Calu3 (cell line): Measurements from ENCODE around the gene REPS2. TPM values are rescaled to one million over a fixed set of nuclear protein-coding genes. Genes with fewer than 3 reads are reported as not detected.

Experiments
- BruUV-seq: library from RNA; stranded (reverse); fragments of 400-500 nt; replicated peaks from 2 replicates; lab custom pipeline; 2021; lab: Mats Ljungman, UMichigan
- CTCF ChIA-PET: fragments of 300-600 bp; sonication (Branson Sonifier 250); formaldehyde crosslinking; loops from one replicate; lab custom pipeline; 2022; ENCODE audit warnings: antibody characterized with exemption; lab: Charles Lee
- DNase-seq: peaks from one replicate; pipeline ENCODE4 v3.0.0; 2022
- H3K27ac Mint-ChIP-seq: one replicate; pipeline ENCODE4 v1.8.0; 2022; ENCODE audit warnings: mixed read lengths; ENCODE audit not compliant: unreplicated experiment
- H3K27me3 Mint-ChIP-seq: one replicate; pipeline ENCODE4 v1.8.0; 2022; ENCODE audit warnings: mixed read lengths; ENCODE audit not compliant: unreplicated experiment
- H3K36me3 Mint-ChIP-seq: one replicate; pipeline ENCODE4 v1.8.0; 2022; ENCODE audit warnings: mild to moderate bottlenecking, moderate library complexity, mixed read lengths; ENCODE audit not compliant: insufficient read depth, unreplicated experiment
- H3K4me1 Mint-ChIP-seq: one replicate; pipeline ENCODE4 v1.8.0; 2022; ENCODE audit warnings: mild to moderate bottlenecking, low read depth, mixed read lengths; ENCODE audit not compliant: unreplicated experiment
- H3K4me3 Mint-ChIP-seq: one replicate; pipeline ENCODE4 v1.8.0; 2022; ENCODE audit warnings: mild to moderate bottlenecking, low read depth, moderate library complexity, mixed read lengths; ENCODE audit not compliant: unreplicated experiment
- H3K9me3 Mint-ChIP-seq: one replicate; pipeline ENCODE4 v1.8.0; 2022; ENCODE audit warnings: low read depth, mixed read lengths; ENCODE audit not compliant: unreplicated experiment
- intact Hi-C: fragments of 100-400 bp; cut with micrococcal nuclease; formaldehyde crosslinking; loops from one replicate; pipeline ENCODE4 v1.10.0; 2022; ENCODE audit not compliant: unreplicated experiment
- total RNA-seq: library from RNA; stranded (reverse); gene quantifications from 2 replicates; pipeline ENCODE4 v1.2.3, GENCODE V29; 2022
- TF ChIP-seq, protein P1 (sequence below): fragments of 200-600 bp; IDR thresholded peaks from one replicate; pipeline ENCODE4 v1.8.0; 2022; ENCODE audit warnings: antibody characterized with exemption; ENCODE audit not compliant: unreplicated experiment

The REPS2 gene
- total RNA-seq, 1 experiment from 2014 or later = 14.5 TPM

DNA sequence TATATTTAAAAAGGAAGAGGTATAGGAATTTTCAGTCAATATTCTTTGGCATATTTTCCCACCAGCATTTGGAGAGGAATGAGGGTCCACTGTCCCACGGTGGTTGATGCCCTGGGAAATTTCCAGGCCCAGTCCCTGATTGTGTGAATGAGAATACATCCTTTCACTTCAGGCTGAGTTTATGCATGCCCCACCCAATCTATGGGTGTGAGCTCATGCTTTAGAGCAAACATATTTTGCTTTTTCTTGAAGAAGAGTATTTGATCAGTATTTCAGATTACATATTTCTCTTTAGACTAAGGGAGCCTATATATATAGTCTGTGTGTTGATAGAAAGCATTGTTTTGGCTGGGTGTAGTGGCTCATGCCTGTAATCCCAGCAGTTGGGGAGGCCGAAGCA is 77.2 kb downstream of the REPS2 start:
- no peak for DNase-seq
- TF ChIP-seq, protein P1, sequence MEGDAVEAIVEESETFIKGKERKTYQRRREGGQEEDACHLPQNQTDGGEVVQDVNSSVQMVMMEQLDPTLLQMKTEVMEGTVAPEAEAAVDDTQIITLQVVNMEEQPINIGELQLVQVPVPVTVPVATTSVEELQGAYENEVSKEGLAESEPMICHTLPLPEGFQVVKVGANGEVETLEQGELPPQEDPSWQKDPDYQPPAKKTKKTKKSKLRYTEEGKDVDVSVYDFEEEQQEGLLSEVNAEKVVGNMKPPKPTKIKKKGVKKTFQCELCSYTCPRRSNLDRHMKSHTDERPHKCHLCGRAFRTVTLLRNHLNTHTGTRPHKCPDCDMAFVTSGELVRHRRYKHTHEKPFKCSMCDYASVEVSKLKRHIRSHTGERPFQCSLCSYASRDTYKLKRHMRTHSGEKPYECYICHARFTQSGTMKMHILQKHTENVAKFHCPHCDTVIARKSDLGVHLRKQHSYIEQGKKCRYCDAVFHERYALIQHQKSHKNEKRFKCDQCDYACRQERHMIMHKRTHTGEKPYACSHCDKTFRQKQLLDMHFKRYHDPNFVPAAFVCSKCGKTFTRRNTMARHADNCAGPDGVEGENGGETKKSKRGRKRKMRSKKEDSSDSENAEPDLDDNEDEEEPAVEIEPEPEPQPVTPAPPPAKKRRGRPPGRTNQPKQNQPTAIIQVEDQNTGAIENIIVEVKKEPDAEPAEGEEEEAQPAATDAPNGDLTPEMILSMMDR = no peak
- intact Hi-C loops = no loop called here
- Mint-ChIP-seq H3K4me1 (peaks cover 15% of the 10 kb centered on the region), H3K36me3 (no peaks in the 10 kb centered on the region), H3K27me3 (no peaks in the 10 kb centered on the region), H3K9me3 (no peaks in the 10 kb centered on the region), H3K4me3 (no peak overlapping the region), H3K27ac (no peak overlapping the region)
- CTCF ChIA-PET = no interaction called here
- BruUV-seq = no TSS peak

DNA sequence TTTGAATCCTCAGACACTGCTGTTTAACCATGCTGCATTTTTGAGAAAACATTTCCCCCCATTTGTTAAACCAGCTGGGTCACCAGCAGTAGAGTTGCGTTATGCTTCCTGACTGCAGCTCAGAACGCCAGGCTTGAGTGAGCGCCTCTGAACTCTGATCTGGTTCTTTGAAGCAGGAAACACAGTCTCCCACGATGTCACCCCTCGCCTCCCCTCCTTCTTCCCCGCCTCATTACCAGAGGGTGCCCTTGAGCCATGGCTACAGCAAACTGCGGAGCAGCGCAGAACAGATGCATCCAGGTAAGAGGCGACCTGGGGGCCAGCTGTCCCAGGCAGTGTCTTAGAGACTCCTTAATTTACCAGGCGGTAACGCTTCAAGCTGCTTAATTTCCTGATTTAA is 78.4 kb downstream of the REPS2 start:
- H3K4me3 Mint-ChIP-seq = peak overlapping the region; percentile 40
- CTCF ChIA-PET = interaction anchor here (0.8 to 1.3 kb wide), 3 partner anchors 22 to 142 kb away, joined by 3 to 8 read pairs (median 7); no protein-coding TSS in a partner anchor

DNA sequence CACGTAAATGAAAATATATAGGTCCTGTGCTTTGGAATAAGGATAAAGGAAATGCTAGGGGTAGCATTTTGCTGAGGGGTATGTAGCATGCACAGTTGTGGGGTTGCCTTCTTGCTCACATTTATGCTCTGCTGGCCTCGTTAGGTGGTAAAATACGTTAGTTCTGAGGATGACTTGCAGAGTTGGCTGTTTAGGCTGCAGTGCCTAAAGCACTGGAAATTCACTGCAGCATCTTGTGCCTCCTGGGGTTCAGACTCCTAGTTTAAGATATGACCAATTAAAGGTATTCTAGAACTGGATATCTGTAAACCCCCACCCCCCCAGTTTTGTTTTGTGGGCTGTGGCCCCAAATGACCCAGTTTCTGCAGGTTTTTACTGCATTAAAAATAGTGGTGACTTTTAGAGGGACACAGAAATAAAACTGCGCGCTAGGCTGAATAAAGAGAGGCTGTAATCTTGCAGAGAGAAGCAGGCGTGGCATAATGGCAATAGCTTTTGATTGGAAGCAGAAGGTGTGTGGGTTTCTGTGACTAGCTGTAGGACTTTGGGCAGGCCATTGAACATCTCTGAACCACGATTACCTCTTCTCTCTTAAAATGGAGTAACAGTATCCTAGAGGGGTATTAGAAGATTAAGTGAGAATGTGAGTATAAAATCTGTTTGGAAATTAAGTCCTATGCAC is 79.3 kb downstream of the REPS2 start:
- DNase-seq = no peak
- H3K4me3 Mint-ChIP-seq = no peak overlapping the region
- CTCF ChIA-PET = interaction anchor here (1.3 kb wide), 1 partner anchor 21 kb away, joined by 7 read pairs; no protein-coding TSS in a partner anchor
- no peak overlapping the region for H3K27ac Mint-ChIP-seq
- no peaks in the 10 kb centered on the region for H3K9me3 Mint-ChIP-seq
- H3K4me1 Mint-ChIP-seq = peaks cover 26% of the 10 kb centered on the region
- no peaks in the 10 kb centered on the region for H3K27me3 Mint-ChIP-seq
- BruUV-seq = no TSS peak
- TF ChIP-seq, protein P1 = no peak
- no peaks in the 10 kb centered on the region for H3K36me3 Mint-ChIP-seq
- intact Hi-C loops = no loop called here

More for the DNA sequence above, 78.4 kb downstream of the REPS2 start:
- no peaks in the 10 kb centered on the region for H3K36me3 Mint-ChIP-seq
- no peaks in the 10 kb centered on the region for H3K27me3 Mint-ChIP-seq
- TF ChIP-seq, protein P1 = no peak
- H3K27ac Mint-ChIP-seq = no peak overlapping the region
- H3K9me3 Mint-ChIP-seq = no peaks in the 10 kb centered on the region
- H3K4me1 Mint-ChIP-seq = peaks cover 18% of the 10 kb centered on the region
- no TSS peak for BruUV-seq
- intact Hi-C loops = no loop called here
- peak; percentile 49 for DNase-seq

DNA sequence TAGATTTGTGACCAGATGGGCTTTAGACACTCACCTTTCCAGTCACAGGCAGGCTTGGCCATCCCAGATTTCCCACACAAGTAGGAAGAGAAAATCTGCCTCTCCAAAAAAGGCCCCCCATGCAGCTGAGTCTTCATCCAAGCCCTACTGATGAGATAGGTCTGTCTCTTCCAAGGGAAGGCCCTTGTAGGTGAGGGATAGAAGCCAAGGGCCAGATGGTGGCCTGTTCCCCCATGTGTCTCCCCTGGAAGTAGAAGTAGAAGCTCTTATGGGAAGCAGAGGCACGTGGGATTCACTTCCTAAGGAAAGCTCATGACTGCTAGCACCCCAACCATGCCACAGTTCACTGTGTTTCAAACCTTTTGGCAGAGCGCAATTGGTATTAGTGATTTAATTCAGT is 81.5 kb downstream of the REPS2 start:
- Mint-ChIP-seq H3K9me3 (no peaks in the 10 kb centered on the region), H3K4me3 (no peak overlapping the region), H3K36me3 (no peaks in the 10 kb centered on the region), H3K4me1 (peaks cover 37% of the 10 kb centered on the region), H3K27ac (no peak overlapping the region), H3K27me3 (no peaks in the 10 kb centered on the region)
- TF ChIP-seq, protein P1 = no peak
- CTCF ChIA-PET = no interaction called here
- intact Hi-C loops = no loop called here
- DNase-seq = no peak
- BruUV-seq = no TSS peak
